Mesenteric fat pad (tissue), 1 donor: ENCODE data around the gene ADGRD1. TPM values are rescaled to one million over a fixed set of nuclear protein-coding genes. Genes with fewer than 3 reads are reported as not detected.
"Not testable (repeated sequence)": the region's sequence is repeated elsewhere in the genome, so short reads cannot be mapped to it uniquely, and the experiment has no call there.

Experiments
- DNase-seq: peaks from one replicate; pipeline ENCODE4 v3.0.0-alpha.2; 2020; ENCODE audit warnings: low spot score
- long read RNA-seq: library from polyadenylated mRNA; unstranded; transcript quantifications from one replicate; pipeline ENCODE4 v2.0.0, GENCODE V29; 2020
- total RNA-seq: library from RNA; stranded (reverse); fragmentation: NEBNext Ultra II Directional; extraction: Animal tissue kit (Norgen Biotek cat#: 25700); gene quantifications from one replicate; pipeline ENCODE4 v1.2.1, GENCODE V29; 2021
- donor health status: DM: yes; HTN: yes; CAD: no.

Gene ADGRD1
- total RNA-seq: 28.5 TPM
- long read RNA-seq, partial matches to known transcripts: 23 of 30 reads
- long read RNA-seq, other reads (novel, unspliced or antisense): 7 of 30 reads

DNA sequence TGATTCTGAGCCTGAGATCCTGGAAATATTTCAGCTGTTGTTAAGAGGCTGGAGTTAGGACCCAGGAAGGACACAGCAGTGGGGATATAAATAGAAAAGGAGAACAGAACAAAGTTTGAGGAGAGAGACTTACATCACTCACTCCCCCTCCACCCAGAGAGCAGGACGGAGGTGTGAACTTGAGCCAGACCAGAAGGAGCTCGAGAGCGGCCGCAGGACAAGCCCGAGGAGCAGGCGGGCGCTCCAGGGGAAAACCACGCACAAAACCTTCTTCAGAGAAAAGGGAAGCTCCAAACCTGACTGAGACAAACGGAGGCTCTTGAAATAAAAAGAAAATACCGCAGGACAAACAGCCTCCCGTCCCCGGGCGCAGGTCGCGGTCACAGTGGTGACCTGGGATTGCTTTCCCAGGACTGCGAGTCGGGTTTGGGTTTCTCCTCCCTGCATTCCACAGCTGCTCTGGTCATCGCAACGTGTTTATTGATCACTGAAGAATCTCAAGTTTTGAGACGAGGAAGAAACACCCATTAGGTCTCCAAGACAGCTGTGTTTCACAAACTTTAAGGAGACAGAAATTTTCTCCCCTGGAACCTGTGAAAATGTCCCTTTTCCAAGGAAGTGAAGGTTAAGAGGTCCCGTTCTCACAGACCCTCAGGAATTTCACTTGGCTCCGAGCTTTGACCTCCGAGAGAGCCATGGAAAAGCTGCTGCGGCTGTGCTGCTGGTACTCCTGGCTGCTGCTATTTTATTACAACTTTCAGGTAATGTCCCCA lies at the start of gene ADGRD1:
ADGRD1 (plus strand) TSS at position 137 of the 773 bp plus-strand sequence; CDS start at position 696, 559 bp downstream.
- no peak for DNase-seq

DNA sequence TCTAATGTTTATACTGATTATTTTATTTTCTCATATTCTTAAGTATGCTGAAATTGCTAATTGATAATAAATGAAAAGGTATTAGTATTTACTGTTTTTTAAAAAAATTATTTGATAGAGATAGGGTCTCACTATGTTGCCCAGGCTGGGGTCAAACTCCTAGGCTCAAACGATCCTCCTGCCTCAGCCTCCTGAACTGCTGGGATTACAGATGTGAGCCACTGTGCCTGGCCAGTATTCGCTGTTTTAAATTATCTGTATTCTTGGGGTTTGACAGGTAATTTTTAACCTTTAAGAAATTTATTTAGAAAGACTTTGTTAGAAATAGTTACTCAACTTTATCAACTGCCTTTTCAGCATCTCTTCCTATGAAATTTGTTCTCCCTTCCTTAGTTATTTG lies 49.6 kb upstream of the ADGRD1 start:
- no peak for DNase-seq

DNA sequence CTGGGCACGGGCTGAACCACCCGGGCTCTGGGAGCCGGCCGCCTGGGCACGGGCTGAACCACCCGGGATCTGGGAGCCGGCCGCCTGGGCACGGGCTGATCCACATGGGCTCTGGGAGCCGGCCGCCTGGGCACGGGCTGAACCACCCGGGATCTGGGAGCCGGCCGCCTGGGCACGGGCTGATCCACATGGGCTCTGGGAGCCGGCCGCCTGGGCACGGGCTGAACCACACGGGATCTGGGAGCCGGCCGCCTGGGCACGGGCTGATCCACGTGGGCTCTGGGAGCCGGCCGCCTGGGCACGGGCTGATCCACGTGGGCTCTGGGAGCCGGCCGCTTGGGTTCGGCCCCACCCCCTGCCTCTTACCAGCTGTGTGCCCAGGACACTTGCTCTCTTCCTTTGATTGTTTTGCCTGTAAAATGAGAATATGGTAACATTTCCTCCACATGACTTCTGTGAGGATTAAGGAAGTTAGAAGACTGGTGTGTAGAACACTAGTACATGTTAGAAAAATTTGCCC lies 48.7 kb upstream of the ADGRD1 start:
- not testable (repeated sequence) for DNase-seq

DNA sequence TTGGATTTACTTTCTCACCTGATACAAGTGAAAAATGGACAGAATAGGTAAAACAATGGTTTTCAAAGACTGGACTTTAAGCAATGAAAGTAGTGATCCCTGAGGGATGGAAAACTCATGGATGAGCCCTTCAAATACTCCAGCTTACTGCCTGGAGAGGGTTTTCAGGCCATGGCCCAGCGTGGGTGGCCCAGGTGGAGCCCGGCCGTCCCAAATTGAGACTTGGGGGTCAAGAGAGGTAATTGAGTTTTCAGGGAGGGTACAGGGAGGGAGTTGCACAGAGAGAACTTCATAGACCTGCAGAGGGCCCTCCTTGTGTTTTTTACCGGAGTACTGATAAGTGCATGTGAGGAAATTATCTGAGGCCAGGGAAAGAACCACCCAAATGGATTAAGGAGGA lies 44.6 kb upstream of the ADGRD1 start:
- no peak for DNase-seq

DNA sequence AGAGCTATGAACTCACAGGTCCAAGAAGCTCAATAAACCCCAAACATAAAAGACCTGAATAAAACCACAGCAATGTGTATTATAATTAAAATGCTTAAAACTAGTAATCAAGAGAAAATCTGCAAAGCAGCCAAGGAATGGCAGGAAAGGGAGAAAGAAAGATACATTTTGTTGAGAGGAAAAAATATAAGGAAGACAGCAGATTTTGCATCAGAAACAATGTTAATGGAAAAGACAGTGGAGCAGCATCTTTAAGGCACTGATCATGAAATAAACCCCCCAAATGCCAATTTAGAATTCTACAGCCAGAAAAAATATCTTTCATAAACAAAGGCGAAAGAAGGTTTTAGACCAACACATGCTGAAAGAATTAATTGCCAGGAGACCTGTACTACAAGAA lies 42.5 kb upstream of the ADGRD1 start:
- no peak for DNase-seq

DNA sequence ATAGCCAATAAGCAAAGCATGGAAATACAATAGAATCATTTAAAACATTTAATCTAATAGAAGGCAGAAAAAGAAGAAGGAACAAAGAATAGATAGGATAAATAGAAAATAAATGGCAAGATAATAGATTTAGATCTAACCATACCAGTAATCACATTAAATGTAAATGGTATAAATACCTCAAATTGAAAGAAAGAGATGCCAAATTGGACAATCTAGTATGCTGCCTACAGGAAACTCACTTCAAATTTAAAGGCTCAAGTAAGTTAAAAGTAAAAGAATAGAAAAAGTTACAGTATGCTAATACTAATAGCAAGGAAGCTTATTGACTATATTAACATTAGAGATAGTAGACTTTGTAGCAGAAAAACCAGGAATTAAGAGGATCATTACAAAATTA lies 41.8 kb upstream of the ADGRD1 start:
- no peak for DNase-seq

DNA sequence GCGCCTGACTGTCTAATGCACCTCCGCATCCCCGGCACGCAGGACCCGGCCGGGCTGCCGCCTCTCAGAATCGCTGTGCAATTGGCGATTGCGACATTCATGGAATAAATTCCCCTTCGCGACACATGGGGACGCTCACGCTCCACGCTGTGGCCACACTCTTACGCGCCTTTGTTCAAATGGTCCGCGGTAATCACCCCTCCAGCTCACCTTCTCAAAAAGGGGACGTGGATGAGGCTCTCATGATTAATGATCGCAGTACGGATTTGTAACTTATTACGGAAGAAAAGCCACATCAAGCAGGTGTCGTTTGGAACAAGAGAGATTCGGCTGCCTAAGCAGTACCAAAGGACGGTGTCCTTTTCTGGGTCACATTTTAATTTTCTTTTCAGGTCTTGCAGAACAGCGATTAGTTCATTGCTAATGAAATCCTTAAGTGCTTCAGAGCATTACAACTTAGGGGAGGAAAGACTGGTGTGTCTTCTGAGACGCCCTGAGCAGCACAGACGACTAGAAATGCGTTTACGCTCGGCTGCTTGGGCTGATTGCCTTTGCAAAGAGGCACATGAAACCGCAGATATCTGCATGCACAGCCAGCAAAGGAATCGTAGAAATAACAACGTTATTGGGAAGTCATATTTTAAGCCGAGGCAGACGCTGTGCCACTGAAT lies 37.3 kb upstream of the ADGRD1 start:
- no peak for DNase-seq

DNA sequence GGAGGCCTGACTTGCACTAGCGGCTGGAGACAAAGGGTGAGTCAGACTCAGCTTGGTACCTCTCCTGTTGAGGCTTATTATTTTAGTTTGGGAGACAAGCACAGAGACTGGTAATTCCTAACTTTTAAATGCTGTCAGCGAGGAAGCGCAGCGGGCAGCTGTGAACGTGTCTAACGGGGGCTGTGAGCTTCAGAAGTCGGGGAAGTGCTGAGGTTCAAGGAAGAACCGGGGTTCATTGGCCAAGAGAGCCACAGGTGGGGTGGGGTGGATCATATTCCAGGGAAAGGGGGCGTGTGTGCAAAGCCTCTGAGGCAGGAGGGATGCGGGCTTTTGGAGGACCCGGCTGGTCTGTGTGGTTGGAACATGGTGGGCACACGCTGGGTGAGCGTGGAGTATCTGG lies 36.1 kb upstream of the ADGRD1 start:
- DNase-seq: no peak

DNA sequence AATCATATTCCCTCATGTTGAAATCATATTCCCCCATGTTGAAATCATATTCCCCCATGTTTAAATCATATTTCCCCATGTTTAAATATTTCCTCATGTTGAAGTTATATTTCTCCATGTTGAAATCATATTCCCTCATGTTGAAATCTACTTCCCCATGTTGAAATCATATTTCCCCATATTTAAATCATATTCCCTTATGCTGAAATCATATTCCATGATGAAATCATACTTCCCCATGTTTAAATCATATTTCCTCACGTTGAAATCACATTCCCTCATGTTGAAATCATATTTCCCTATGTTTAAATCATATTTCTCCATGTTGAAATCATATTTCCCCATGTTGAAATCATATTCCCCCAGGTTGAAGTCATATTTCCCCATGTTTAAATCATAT lies 34.6 kb upstream of the ADGRD1 start:
- no peak for DNase-seq

DNA sequence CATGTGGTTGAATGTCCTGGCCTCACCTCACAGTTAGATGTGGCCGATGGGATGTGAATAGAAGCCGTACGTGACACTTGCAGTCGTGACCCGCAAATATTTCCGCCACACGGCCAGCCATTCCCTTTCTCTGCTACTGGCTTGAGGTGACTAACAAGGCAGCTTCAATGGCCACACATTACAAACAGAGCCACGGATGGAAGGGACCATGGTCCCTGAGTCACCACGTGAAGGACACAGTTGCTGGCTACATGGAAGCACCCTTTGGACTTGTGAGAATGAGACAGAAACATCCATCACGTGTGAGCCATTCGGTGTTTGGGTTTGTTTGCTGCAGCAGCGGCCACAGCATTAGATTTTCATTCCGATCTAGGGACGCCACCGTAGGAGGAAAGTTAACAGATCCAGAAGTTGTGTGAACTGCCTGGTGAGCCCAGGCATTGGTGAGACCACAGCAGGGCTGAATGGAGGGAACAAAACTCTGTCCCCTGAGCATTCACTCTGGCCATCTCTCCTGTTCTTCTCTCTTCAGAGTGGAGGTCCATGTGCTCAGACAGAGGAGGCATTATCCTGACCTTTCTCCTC lies 33.5 kb upstream of the ADGRD1 start:
- no peak for DNase-seq

DNA sequence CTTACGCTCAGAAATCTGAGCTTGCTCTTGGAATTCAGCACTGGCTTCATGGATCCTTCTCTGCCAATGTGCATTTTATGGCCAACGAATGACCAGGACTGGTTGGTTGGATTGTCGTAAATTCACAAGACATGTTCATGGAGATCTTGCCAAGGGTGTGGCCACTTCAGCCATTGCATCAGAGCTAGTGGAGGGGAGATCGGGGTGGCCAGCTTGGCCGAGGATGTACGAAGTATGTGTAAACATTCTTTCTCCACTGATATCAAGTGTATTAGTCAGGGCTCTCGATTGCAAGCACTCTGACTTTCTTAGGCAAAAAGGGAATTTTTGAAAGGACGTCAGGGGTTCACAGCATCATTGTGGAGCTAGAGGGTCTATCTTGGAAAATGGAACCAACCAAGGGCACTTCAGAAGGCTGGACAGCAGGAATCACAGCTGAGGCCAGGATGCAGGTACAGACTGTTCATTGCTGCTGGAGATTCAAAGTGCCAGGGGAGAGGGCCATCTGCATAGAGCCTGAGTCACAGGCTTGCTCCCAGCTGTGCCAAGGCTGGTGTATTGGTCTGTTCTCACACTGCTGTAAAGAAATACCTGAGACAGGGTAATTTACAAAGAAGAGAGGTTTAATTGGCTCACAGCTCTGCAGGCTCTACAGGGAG lies 32.9 kb upstream of the ADGRD1 start:
- DNase-seq: no peak

DNA sequence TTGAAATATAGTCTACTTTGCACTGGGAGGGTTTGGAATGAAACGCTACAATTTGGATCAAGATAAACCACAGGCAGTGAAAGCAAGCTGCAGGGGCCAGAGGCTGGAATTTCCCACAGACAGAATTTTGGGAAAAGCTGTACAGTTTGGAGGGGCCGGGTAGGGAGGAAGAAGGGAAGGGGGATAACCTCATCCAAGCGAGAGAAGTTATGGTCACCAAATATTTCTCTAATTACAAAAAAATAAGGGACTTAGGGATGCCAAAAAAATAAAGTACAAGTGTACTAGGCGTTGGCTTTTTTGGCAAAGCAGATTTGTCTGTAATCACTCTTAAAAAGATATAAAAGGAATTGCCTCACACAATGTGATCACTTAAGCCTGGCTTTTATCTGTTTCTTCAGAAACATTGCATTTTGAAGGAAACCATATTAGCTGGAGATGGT lies 31.2 kb upstream of the ADGRD1 start:
- no peak for DNase-seq

DNA sequence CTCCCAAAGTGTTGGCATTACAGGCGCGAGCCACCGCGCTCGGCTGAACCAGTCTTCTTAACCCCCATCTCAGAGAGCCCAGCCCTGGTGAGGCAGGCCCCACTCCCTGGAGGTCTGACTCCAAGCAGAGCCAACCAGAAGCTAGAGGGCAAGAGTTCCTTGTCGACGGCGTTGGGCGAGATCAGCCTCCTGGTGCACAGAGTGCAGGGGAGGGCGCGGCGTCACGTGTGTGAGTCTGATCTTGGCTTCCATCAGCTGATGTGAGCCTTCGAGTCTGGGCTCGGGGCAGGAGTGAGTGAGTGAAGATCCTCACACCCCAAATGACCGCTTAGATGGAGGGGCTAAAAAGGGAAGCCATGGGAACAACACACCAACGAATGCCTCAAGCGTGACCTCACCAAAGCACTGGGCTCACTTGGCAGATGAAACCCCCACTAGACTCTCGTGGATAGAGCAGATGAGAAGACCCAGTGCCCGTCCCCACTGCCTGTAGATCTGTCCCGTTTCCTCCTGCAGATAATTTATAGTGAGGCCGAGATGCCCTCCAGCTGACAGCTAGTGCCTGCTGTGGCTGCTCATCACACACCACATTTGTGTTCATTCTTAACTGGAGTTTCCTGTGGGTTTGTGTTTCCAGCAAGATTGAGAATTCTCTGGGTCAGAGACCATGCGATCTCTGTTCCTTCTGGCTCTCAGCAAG lies 28.6 kb upstream of the ADGRD1 start:
- DNase-seq: no peak

DNA sequence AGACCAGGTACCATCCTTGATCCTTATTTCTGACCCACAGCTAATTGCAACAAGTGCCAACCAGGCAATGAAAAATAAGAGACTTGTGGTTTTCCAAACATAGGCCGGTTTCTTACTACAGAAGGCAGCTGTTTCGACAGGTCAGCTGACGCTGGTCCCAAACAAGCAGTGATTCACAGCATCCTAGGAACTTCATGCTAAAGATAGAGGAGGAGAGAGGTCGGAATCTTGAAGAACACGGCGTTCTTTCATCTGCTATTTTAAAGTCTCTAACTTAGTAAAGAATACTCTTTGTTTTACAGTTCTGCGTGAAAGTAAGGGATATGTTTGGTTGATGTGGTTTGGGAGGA lies 28.1 kb upstream of the ADGRD1 start:
- no peak for DNase-seq

DNA sequence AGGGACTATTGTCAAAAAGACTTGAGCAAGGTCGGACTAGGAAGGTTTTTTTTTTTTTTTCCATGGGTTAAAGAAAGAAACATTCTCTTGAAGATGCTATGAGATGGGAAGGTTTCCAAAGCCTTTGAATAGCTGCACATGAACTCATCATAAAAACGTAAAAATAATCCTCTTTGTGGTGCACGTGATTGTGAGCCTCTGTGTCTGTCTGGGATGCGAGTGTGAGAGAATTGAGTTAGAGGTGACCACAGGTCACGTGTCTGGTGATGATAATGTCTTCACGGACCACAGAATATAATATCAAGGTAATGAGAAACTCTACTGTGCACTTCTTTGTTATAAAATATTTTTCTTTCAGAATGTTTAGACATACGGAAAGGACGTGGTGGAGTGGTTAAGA lies 24.3 kb upstream of the ADGRD1 start:
- no peak for DNase-seq

DNA sequence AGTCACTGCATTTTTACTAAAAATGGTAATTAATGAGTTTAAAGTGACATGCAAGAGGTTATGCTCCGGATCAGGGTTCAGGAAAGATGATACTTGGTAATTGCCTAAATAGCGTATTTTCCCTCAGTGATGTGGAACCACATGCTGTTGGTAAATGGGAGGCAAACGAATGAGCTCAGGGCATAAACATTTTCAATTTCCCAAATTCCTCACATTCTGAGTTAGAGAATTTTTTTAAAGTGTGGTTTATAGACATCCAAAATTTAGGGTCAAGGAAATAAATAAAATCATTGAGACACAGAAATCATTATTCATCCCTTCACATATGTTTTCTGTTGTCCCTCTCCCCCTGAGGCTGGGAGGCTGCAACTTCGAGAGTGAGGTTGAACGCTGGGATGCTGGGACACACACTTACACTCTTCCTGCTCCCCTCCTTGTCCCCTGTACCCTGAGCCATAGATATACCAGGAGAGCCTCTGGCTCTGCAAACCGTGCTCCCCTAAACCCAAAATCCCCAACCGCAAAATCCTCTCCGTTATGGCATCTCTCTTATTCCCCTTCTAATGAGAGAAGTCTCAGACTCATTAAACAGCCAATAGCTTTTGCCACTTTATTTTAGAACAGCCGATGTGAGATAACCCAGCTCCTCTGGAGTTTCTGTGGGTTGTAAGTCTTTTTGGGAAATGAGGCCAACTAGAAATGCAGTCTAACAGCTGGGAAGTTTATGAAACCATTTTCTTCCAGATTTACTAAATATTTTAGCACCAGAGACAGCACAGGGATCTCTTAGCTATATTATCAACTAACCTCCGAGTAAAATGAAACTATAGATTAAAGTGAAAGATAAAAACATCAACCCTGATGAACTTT lies 21.4 kb upstream of the ADGRD1 start:
- DNase-seq: no peak

DNA sequence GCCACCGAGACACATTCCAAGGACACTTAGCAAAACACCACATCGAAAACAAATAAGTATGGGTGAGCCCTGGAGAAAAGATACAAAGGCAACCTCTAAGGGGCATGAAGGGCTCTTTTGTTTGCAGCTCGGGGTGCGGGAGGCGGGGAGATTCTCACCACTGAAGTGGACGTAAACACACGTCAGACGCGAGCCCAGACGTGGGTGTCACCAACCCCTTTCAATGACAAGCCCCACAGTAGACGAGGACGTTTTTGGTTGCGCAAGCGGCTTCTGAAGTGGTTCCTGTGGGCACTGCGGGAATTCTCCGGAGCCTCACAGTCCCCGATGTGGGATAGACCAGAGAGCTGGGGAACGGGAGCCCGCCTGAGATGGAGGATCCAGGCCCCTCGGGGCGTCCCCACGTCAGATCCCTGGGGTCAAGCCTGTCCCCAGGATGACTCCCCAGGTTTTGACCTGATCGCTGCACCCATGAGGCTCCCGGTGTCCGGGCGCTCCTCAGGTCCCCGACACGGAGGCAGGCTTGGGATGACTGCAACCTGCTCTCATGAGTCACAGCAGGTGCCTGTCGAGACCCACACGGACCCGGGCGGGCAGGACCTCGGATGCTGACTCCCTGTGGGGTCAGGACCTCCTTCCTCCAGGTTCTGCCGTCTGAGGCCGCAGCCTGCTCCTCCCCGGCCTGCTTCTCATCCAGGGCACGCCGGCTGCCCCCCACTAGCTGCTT lies 20.3 kb upstream of the ADGRD1 start:
- no peak for DNase-seq

DNA sequence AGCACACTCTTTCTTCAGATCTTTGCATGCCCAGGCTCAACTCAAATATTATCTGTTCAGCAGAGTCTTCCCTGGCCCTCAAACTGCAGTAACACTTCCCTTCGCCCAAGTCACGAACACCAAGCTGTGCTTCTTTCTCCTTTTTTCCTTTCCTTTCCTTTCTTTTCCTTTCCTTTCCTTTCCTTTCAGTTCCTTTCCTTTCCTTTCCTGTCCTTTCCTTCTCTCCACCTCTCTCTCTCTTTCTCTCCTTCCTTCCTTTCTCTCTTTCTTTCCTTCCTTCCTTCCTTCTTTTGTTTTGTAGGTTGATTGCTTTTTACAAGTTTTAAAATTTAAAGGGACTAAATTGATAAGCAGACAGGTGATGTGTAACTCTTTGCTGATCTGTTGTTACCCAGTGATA lies 19.0 kb upstream of the ADGRD1 start:
- DNase-seq: no peak

DNA sequence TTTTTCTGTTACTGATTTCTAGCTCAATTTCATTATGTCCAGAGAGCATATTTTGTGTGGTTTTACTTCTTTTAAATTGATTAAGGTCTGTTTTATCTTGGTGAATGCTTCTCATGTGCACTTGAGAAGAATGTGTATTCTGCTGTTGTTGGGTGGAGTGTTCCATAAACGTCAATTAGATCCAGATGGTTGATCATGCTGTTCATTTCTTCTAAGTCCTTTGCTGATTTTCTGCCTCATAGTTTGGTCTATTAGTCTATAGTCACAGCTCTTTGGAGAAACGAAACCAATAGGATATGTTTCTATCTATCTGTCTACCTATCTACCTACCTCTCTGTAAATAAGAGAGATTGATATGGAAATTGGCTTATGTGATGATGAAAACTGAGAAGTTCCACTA lies 17.1 kb upstream of the ADGRD1 start:
- no peak for DNase-seq
